Activated B cell treated with CpG ODN at 0.5 μM for 24 hours (primary cell): Measurements from ENCODE around the gene MAP2K7. TPM values are rescaled to one million over a fixed set of nuclear protein-coding genes. Genes with fewer than 3 reads are reported as not detected.
A peak's percentile ranks its signal among the peaks of the same experiment; 100 is the strongest.

Source experiments
- ATAC-seq: fragments of 200-7000 bp; cut with Tn5 transposase; one replicate; pipeline ENCODE4 v1.10.0; 2021; ENCODE audit warnings: low read depth, mild to moderate bottlenecking, moderate library complexity
- CTCF ChIA-PET: fragments of 350-600 bp; sonication (Branson Sonifier 250); formaldehyde crosslinking; loops from one replicate; lab custom pipeline; 2021; ENCODE audit warnings: antibody characterized with exemption; lab: Charles Lee
- POLR2A ChIA-PET: fragments of 350-600 bp; sonication (Branson Sonifier 250); formaldehyde crosslinking; loops from one replicate; lab custom pipeline; 2021; ENCODE audit warnings: antibody characterized with exemption; lab: Charles Lee
- DNase-seq: peaks from one replicate; pipeline ENCODE4 v3.0.0; 2022
- H3K27ac Mint-ChIP-seq: one replicate; pipeline ENCODE4 v1.8.0; 2020; ENCODE audit warnings: mixed read lengths
- H3K27me3 Mint-ChIP-seq: one replicate; pipeline ENCODE4 v1.8.0; 2021; ENCODE audit warnings: mixed read lengths
- H3K36me3 Mint-ChIP-seq: one replicate; pipeline ENCODE4 v1.8.0; 2021; ENCODE audit warnings: low read depth, mixed read lengths
- H3K4me1 Mint-ChIP-seq: one replicate; pipeline ENCODE4 v1.8.0; 2021; ENCODE audit warnings: mixed read lengths
- H3K4me3 Mint-ChIP-seq: one replicate; pipeline ENCODE4 v1.8.0; 2020; ENCODE audit warnings: mild to moderate bottlenecking, mixed read lengths
- H3K9me3 Mint-ChIP-seq: one replicate; pipeline ENCODE4 v1.8.0; 2020; ENCODE audit warnings: mixed read lengths
- CTCF ChIP-seq: fragments of 200-600 bp; IDR thresholded peaks from one replicate; pipeline ENCODE4 v1.8.0; 2022; ENCODE audit warnings: antibody characterized with exemption, mild to moderate bottlenecking
- intact Hi-C: fragments of 100-400 bp; cut with micrococcal nuclease; formaldehyde crosslinking; loops from one replicate; pipeline ENCODE4 v1.15.1; 2024
- total RNA-seq: library from RNA; stranded (reverse); gene quantifications from 2 replicates; pipeline ENCODE4 v1.2.3, GENCODE V29; 2022

Gene MAP2K7
- total RNA-seq, 1 donor from 2014 or later: 52.8 TPM

GRCh38 chr19:7933411-7933810 is 29.7 kb downstream of the MAP2K7 start:
- no peak overlapping the region for H3K4me3 Mint-ChIP-seq
- no peak for TF ChIP-seq CTCF

GRCh38 chr19:7933828-7934725 is 30.4 kb downstream of the MAP2K7 start:
- peaks cover 3% of the 10 kb centered on the region for H3K4me1 Mint-ChIP-seq
- intact Hi-C loops: no loop called here
- DNase-seq (no peak), ATAC-seq (no peak)
- peaks cover 76% of the 10 kb centered on the region for H3K36me3 Mint-ChIP-seq
- POLR2A ChIA-PET: interaction anchor here (0.6 to 1.5 kb wide), 2 partner anchors 10 to 328 kb away, joined by 3 to 11 read pairs; partner anchors contain the start of gene TIMM44
- no peaks in the 10 kb centered on the region for H3K27me3 Mint-ChIP-seq
- H3K9me3 Mint-ChIP-seq: no peaks in the 10 kb centered on the region
- TF ChIP-seq CTCF: no peak
- CTCF ChIA-PET: no interaction called here
- no peak overlapping the region for H3K4me3 Mint-ChIP-seq
- no peak overlapping the region for H3K27ac Mint-ChIP-seq

More at GRCh38 chr19:7933411-7933810, 29.7 kb downstream of the MAP2K7 start:
- CTCF ChIA-PET: no interaction called here
- POLR2A ChIA-PET: no interaction called here
- Mint-ChIP-seq H3K4me1 (peaks cover under 1% of the 10 kb centered on the region), H3K36me3 (peaks cover 75% of the 10 kb centered on the region), H3K27ac (no peak overlapping the region), H3K9me3 (no peaks in the 10 kb centered on the region), H3K27me3 (no peaks in the 10 kb centered on the region)
- DNase-seq (no peak), ATAC-seq (no peak)
- intact Hi-C loops: no loop called here

GRCh38 chr19:7934766-7935165 is 31.1 kb downstream of the MAP2K7 start:
- ChIA-PET POLR2A (interaction anchor here (0.6 to 1.5 kb wide), 2 partner anchors 9 to 327 kb away, joined by 3 to 11 read pairs; partner anchors contain the start of gene TIMM44), CTCF (no interaction called here)
- H3K9me3 Mint-ChIP-seq: no peaks in the 10 kb centered on the region
- peaks cover 75% of the 10 kb centered on the region for H3K36me3 Mint-ChIP-seq
- no peaks in the 10 kb centered on the region for H3K27me3 Mint-ChIP-seq
- no peak for ATAC-seq
- TF ChIP-seq CTCF: no peak
- no peak for DNase-seq
- H3K4me1 Mint-ChIP-seq: peaks cover 3% of the 10 kb centered on the region
- H3K4me3 Mint-ChIP-seq: no peak overlapping the region
- intact Hi-C loops: no loop called here
- no peak overlapping the region for H3K27ac Mint-ChIP-seq

GRCh38 chr19:7940841-7941240 is 37.2 kb downstream of the MAP2K7 start:
- DNase-seq: no peak
- no peak overlapping the region for H3K27ac Mint-ChIP-seq

More at GRCh38 chr19:7940841-7941240, 37.2 kb downstream of the MAP2K7 start:
- TF ChIP-seq CTCF: no peak
- ChIA-PET CTCF (no interaction called here), POLR2A (no interaction called here)
- H3K4me1 Mint-ChIP-seq: peaks cover 33% of the 10 kb centered on the region
- intact Hi-C loops: loop anchor here (5.0 kb wide), 2 partner anchors 266 to 374 kb away; partner anchors contain the start of gene CERS4
- H3K27me3 Mint-ChIP-seq: no peaks in the 10 kb centered on the region
- peak overlapping the region; percentile 38 for H3K4me3 Mint-ChIP-seq
- no peak for ATAC-seq
- no peaks in the 10 kb centered on the region for H3K9me3 Mint-ChIP-seq
- peaks cover 50% of the 10 kb centered on the region for H3K36me3 Mint-ChIP-seq
